Limb (tissue), 2 donors: ENCODE data around the gene SUCLG2.

ENCODE experiments used
- DNase-seq, 2 donors: peaks; one replicate each; pipeline ENCODE4 v3.0.0-alpha.2; 2016; ENCODE audit errors: extremely low spot score in 2 of 2

The SUCLG2 gene

DNA sequence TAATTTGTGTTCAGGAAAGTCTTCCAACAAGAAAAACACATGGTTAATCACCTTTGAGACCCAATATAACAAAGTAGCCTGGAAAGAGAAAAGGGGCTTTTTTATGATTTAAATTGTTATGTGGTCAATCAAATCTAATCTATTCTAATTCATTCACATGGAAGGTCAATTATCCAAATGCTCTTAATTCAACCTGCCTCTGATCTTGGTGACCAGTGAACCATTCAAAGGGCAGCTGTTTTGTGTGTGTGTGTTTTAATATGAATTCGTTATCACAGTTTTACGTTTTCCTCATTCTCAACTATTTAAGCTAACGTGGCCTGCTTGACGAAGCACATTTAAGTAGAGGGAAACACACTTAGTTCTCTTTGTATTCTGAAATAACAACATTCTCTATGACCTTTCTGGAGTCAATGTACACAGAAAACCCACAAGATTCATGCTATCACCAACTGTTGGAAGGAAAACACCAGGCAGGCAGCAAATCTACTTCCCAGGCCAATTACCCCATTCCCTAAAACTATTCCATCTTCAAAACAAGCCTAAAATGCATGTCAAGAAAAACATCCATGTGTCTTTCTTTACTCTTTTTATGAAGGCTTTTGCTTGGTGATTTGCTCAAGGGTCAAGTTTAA is 195.4 kb downstream of the SUCLG2 start:
- no peak for DNase-seq

DNA sequence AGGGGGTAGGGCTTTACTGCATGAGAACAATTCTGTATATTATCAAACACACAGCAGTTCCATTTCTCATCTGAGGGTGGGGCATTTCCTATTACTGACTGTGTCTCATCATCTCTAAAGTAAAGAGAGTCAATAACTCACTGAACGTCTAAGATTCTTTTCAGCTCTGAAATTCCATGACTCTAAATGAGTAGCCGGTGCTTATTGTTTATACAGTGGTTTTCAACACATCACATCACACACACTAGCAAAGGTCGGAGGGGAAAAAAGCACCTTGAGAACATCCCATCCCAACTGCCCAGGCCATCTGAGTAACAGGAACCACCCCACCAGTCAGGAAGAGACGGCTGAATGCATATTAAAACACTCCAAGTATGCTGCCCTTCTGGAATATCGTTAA is 196.0 kb downstream of the SUCLG2 start:
- no peak for DNase-seq

DNA sequence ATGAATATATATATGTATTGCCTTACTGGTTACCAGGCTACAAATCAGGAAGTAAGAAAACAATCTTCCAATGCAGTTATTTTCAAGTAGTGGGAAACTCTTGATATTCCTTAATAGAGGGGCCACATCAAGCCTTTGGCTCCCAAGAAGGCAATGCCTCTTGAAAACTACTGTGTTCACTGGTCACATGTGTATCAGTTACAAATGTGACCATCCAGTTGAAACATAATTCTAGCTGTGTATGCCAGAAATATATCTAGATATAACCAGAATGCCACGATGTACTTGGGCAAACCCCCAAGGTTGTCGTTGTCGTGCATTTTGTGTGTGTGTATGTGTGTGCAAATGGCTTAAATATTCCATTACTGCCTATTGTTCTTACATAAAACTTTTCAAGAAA is 200.8 kb downstream of the SUCLG2 start:
- DNase-seq: no peak

DNA sequence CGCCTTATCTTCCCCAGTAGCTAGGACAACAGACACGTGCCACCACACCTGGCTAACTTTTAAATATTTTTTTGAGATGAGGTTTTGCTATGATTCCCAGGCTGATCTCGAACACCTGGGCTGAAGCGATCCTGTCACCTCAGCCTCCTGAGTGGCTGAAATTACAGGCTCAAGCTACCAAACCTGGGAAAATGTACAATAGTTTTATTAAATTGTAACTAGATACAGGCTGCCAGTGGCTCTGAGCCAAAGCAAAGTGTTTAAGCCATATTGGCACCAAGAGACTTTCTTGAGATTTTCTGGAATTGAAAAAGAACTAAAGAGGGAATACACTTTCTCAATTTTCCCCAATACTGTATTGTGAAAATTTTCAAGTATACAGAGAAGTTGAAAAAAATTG is 204.3 kb downstream of the SUCLG2 start:
- DNase-seq: no peak

DNA sequence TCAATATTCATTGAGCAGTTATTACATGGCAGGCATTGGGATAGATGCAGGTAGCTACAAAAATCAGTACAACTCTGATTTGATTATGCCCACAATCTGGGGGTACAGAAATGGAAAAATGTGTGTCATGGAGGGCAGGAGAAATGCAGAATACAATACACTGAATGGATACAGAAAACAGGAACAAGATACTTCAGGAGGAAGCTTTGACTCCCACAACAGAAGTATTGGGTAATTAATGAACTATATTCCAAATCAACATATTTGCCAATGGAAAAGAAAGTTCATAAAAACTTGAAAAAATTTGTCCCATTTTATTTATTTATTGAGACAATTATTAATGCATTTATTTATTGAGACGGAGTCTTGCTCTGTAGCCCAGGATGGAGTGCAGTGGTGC is 207.0 kb downstream of the SUCLG2 start:
- DNase-seq: no peak

DNA sequence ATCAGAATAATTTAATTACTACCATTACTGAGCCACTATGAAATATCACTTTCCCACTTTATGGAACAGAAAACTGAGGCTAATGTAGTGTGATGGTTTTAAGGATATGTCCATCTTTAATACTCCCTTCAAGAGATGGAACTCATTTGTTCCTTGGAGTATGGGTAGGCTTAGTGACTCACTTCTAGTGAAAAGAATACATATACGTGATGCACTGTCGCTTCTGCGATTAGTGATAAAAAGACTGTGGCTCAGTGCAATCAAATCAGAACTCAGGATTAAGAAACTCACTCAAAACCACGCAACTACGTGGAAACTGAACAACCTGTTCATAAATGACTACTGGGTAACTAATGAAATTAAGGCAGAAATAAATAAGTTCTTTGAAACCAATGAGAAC is 216.6 kb downstream of the SUCLG2 start:
- DNase-seq: no peak

DNA sequence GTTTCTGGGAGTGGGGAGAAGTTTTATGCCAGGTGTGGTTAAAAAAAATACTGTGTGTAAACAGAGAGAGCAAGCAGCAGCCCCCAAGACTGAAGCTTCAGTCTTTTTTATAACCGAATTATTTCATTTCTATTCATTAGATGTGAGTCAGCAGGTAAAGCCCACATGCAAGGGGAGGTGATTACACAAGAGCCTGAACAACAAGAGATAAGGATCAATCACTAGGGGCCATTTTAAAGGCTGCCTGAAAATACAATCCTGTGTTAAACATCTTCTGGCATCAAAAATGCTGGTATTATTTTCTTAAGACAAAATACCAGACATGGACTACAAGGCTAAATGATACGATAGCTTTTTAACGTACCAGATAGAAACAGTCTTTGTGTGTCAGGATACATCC is 217.3 kb downstream of the SUCLG2 start:
- DNase-seq: no peak

DNA sequence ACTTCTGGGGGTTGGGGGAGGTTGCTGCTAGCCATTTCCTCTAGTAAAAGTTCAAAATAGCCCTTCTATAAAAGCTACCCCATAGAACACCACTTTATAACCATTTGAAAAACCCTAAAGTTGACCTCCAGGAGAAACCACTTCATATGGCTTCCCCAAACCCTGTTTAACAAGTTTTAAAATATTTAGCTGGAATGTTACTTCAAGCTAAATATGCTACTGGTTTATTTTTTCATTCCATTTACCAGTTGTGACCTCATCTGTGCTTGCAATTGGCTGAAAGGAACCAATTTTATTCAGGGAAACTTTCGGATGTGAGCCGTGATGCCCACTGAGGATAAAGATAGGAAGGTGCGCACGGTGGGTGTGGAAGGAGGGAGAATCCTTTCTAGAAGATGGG is 221.3 kb downstream of the SUCLG2 start:
- no peak for DNase-seq

DNA sequence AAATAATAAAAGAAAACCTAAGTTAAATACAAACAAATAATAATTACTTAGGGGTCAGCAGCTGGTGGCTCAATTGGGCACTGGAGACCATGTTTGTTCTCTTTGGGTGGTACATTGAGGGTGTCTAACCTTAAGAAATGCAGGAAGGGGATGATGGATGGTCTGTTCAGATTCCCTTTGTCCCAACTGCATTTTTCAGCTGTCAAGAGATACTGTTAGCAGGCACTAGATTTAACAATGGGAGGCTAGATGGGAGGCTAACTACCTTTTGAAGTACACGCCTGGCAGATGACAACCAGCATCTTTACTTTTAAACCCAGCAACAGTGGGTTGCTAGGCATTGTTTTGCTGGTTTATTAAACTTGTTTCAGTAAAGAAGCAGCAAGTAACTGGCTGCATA is 222.5 kb downstream of the SUCLG2 start:
- DNase-seq: no peak

DNA sequence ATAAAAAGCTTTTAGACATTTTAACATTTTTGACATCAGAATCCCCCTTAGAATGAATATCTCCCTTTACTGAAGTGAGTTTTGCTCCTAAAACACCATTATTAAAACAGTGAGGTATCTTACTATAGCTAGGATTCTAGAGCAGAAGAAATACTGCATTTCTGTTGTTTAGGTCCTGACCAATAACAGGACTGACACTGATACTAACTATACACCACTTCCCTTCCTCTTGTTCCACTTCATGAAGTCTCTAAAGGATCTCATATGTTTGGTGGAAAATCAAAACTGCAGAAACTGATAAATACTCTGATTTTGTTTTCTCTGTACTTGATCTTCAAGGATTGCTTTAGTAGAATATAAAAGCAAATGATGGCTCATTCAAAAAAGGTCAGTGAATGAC is 230.7 kb downstream of the SUCLG2 start:
- no peak for DNase-seq

DNA sequence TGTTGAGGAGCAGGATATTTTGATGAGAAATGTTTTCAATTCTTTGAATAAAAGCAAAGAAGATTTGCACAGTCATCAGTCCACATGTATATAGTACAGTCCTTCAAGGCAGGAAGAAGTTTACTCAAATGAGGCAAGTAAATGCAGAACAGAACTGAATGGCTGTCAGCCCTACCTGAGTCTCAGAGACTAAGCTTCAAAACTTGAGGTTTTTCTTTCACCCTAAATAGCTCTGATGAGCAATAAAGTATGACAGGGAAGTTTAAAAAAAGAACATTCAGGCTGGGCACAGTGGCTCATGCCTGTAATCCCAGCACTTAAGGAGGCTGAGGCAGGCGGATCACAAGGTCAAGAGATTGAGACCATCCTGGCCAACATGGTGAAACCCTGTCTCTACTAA is 232.5 kb downstream of the SUCLG2 start:
- DNase-seq: no peak

DNA sequence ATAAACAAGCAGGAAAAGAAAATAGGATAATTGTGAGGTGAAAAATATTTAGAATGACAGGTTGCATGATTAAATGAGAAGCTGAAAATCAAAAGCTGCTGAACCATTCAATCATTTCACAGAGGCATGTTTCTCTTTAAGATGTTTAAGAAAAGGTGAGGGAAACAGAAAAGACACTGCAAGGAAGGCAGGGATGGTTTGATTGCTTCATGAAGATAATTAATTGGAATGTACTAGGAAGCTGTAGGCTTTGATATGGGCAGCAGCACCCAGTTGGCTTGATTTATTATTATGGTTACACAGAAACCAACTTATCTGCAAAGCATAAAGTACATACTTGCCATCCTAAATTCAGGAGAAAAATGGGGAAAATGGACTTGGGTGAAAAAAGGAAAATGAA is 234.6 kb downstream of the SUCLG2 start:
- no peak for DNase-seq

DNA sequence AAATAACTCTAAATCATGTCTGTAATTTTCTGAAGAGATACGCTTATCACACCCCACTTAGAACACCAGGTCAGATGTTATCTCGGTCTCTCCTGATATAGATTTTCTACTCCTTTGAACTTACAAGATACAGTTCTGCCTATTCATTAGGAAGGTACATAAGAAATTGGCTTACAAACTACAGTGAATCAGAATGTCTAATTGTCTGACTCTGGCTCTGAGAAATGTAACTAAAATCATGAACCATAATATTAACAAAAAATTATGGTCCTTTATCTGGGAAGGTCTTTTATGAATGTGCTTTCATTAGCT is 235.2 kb downstream of the SUCLG2 start:
- DNase-seq: no peak

DNA sequence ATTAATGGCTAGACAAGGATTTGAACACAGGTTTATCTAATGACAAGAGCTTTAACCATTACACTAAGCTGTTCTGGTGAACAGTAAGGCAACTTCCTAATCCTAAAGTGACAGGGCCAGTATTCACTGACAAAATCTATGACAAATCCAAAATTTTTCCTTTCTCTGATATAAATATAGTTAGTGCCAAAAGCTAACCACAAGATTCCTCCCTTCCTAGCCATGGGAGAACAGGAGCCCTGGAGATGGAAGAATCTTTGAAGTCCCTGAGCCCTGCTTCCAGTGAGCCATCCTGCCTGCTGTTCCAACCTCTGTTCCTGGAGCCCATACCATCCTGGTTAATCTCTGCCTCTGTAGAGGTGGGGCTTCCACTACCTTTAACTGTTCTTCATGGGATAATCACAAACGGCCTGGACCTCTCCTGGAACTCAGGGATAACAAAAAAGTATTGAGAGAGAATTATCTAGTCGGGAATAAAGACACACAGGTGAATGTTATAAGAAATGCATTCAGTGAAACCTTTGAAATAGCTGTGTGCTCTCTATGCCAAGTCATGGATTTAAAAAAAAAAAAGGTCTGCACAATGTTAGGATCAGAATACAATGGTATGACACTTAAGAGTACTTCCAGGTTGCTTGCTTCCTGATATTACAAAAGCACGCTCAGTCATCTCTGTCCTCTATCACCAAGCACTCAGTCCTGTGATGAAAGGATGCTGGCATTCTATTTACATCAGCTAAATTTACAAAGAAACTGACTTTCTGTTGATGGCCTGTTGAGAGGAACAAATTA is 235.8 kb downstream of the SUCLG2 start:
- DNase-seq: no peak

DNA sequence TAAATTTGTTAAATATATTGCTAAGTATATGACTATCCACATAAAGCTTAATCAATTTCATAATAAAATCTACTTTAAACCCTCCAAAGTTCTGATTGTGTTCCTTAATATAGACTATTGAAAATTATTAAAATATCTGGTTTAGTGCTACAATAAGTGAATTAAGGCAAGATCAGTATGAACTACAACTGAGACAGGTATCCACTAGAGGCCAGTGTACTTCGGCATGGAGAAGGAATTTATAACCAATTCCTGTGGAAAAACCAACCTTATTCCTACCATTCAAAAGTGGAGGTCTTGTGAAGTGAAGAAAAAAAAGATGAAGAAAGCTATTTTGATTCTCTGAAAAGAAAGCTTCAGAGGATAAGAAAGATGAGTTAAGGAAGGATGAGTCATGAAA is 237.7 kb downstream of the SUCLG2 start:
- no peak for DNase-seq

DNA sequence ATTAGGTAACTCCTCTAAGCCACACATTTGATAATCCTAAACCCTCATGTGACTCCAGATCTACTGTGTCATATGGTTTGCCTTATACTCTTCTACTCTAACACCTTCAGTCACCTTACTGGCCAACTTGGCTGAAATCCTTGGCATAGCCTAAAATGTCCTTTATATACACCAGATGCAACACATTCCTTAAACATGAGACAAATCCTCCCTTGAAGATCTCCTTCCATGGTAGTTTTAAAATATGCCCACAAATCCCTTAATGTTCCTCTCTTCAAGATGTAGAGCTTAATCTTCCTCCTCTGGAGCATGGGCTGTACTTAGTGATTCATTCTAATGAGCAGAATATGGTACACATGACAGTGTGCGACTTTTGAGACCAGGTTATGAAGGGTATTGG is 238.9 kb downstream of the SUCLG2 start:
- DNase-seq: no peak

DNA sequence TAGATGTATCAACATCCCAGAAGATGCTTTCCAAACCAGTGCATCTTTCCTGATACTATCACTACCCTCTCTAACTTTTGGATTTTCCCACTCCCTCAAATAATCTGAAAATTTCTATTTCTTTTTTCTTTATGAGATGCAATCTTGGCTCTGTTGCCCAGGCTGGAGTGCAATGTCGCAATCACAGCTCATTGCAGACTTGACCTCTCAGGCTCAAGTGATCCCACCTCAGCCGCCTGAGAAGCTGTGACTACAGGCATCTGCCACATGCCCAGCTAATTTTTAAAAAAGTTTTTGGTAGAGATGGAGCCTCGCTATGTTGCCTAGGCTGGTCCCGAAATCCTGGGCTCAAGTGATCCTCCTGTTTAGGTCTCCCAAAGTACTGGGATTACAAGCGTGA is 239.7 kb downstream of the SUCLG2 start:
- DNase-seq: no peak

DNA sequence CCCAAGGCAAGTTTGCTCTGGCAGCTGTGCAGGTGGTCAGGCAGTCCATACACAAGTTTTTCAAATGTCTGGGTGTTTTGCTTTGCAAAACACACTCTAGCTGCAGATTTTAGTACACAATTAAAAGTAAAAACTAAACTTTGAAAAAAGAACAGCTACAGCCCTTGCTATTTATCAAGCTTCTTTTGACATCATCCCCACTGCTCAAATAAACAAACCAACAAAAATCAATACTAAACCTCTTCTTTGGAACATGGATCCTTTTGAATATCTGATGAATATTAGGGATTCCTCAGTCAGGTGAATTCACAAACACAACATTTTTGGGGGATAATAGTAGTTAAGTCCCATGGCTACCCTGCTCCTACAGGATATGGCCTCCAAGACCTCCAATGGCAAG is 249.2 kb downstream of the SUCLG2 start:
- DNase-seq: no peak

DNA sequence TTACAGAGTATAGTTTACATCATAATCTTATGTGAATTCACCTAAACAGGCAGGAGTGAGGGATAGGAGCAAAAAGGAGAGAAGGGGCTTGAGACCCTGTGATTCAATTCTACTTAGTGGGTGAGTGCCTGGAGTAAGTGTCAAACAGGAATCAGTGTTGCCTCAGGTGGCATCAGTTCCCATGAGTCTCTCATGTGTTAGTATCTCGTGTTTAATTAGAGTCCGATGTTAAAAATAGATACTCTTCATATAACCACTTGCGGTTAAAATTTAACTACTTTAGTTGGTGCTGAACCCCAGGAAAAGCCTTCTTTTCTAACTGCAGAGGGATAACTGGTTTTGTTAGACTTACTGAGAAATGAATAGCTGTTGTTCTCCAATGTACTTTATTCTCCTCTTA is 251.5 kb downstream of the SUCLG2 start:
- DNase-seq: no peak

DNA sequence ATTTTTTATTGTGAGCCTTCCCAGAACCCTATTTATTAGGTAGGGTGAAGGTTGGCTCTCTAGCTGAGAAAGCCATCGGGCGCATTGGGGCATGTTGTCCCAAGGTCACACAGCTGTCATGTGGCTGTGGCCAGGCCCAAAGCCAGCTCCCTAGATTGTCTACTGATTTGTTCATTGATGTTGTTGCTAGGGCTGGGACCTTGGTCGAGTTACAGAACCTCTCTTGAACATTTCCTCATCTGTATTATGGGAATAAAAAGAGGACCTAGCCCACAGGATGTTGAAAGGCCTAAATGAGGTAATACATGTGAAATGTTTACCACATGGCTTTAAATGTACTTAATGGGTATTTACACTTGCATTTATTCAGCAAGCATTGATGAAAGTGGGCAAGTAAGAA is 252.5 kb downstream of the SUCLG2 start:
- no peak for DNase-seq

DNA sequence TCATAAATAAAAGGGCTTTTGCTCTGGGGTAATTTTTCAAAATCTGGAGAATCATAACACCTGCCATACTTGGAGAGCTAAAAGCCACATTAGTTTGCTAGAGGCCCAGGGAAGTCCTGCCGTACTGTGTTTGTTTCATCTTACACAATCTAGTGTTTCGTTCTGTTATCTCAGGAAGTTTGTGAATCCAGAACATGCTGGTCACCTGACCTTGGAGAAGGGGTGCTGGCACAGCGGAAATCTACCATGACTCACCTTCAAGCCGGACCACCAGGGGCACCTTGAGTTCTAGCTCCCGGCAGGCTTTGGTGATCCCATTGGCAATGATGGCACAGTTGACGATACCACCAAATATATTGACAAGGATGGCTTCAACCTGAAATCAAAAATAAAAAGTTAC is 253.9 kb downstream of the SUCLG2 start:
- no peak for DNase-seq

DNA sequence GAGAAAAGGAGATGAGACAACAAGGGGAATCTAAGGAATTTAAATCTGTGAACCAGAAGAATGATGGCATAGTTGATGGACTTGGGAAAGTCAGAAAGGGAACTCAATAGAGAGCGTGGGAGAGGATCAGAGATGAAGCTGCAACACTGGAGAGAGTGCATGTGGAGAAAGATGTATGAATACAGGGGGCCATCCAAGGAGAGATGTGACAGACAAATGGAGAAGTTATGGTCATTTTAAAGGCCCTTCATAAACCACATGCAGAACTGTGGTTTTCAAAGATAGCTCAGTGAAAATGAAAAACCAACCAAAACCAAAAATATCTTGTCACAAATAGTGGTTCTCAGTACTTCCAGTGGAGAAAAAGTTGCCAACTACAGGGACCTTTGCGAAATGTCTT is 265.2 kb downstream of the SUCLG2 start:
- no peak for DNase-seq

DNA sequence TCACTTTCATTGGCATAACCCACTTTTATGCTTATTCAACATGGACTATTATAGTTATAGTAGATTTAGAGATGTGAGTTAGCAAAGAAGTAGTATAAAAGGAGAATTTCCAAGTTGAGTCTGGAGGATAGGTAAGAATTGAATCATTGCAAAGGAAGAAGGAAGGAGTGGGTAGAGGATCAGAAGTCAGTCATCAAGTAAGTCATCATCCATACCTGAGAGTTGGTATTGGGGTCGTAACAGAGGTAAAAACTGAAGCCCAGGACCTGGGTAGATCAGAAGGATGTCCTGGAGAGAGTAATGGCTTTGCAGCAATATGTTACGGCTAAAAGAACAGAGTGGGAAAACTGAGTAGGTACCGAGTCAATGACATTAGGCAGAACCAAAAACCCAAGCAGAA is 265.7 kb downstream of the SUCLG2 start:
- DNase-seq: no peak

DNA sequence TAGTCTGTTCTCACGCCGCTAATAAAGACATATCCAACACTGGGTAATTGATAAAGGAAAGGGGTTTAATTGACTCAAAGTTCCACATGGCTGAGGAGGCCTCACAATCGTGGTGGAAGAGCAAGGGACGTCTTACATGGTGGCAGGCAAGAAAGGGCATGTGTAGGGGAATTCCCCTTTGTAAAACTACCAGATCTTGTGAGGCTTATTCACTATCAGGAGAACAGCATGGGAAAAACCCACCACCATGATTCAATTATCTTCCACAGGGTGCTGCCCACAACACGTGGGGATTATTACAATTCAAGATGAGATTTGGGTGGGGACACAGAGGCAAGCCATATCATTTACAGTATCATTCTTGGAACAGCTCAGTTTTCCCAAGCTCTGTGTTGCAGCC is 268.0 kb downstream of the SUCLG2 start:
- DNase-seq: no peak
